NCI-H146 (cell line): ENCODE results near the gene SEMA3F.

ENCODE experiments used
- DNase-seq: peaks from one replicate; lab custom pipeline; 2025; lab: John Stamatoyannopoulos, UW

The SEMA3F gene

GRCh38 chr3:50154840-50155490 lies at the start of gene SEMA3F:
Gene SEMA3F (plus strand): TSS chr3:50155324. CDS start chr3:50159623, 4,299 bp downstream.
- DNase-seq = peak; percentile 81

- no peak for DNase-seq
Observed at GRCh38 chr3:50111757-50112156, 43.4 kb upstream of the SEMA3F start.

GRCh38 chr3:50112462-50112861 lies 42.7 kb upstream of the SEMA3F start:
- DNase-seq = peak; percentile 21

GRCh38 chr3:50117120-50117519 lies 38.0 kb upstream of the SEMA3F start:
- no peak for DNase-seq

- DNase-seq = no peak
Observed at GRCh38 chr3:50118237-50118636, 36.9 kb upstream of the SEMA3F start.

GRCh38 chr3:50119786-50120185 lies 35.3 kb upstream of the SEMA3F start:
- no peak for DNase-seq

- no peak for DNase-seq
Observed at GRCh38 chr3:50120364-50121071, 34.6 kb upstream of the SEMA3F start.

- peak; percentile 60 for DNase-seq
Observed at GRCh38 chr3:50121072-50122032, 33.8 kb upstream of the SEMA3F start.

GRCh38 chr3:50122071-50122470 lies 33.1 kb upstream of the SEMA3F start:
- DNase-seq = no peak

- DNase-seq = no peak
Observed at GRCh38 chr3:50122661-50123391, 32.3 kb upstream of the SEMA3F start.

- no peak for DNase-seq
Observed at GRCh38 chr3:50123394-50124051, 31.6 kb upstream of the SEMA3F start.

GRCh38 chr3:50124052-50124799 lies 30.9 kb upstream of the SEMA3F start:
- no peak for DNase-seq

GRCh38 chr3:50124800-50125178 lies 30.3 kb upstream of the SEMA3F start:
- no peak for DNase-seq

- DNase-seq = no peak
Observed at GRCh38 chr3:50125541-50126286, 29.4 kb upstream of the SEMA3F start.

GRCh38 chr3:50126287-50127211 lies 28.6 kb upstream of the SEMA3F start:
- no peak for DNase-seq

GRCh38 chr3:50127251-50127691 lies 27.9 kb upstream of the SEMA3F start:
- DNase-seq = no peak

- DNase-seq = no peak
Observed at GRCh38 chr3:50128001-50128400, 27.1 kb upstream of the SEMA3F start.

- DNase-seq = no peak
Observed at GRCh38 chr3:50130436-50130835, 24.7 kb upstream of the SEMA3F start.
